ENCODE measurements around the gene CFAP300. TPM values are rescaled to one million over a fixed set of nuclear protein-coding genes. Genes with fewer than 3 reads are reported as not detected.

The CFAP300 gene
- total RNA-seq, 1 donor from 2014 or later = 5.2 TPM

DNA sequence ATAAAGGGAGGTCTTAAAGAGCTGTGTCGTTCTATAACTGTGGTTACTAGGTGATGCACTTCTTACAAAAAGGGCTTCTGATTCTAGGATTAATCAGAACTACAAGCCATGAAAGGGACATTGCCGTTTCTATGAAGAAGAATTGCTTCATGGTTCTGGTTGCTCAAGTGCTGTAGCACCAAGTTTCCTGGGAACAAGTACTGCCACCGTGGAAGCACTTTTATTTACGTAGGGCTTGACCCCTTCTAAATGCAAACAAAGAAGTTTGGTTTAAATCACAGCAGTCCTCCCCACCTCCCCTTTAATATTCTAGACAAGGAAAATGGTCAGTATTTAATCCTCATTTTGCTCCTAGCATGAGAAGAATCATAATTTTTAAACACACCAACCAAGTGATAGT, 72.8 kb downstream of the CFAP300 start:
- Histone ChIP-seq H3K4me3 (ENCODE audit: low read length in 3 of 3) (peak overlapping the region in 1 of 3 donors; percentile 42), H3K4me1 (ENCODE audit: control insufficient read depth in 3 of 3, insufficient read depth in 3 of 3, low read length in 3 of 3) (peaks cover 15 to 36% (median 34%) of the 10 kb centered on the region in 3 donors), H3K9me3 (ENCODE audit: control insufficient read depth in 3 of 3, low read length in 3 of 3) (no peaks in the 10 kb centered on the region), H3K36me3 (ENCODE audit: control insufficient read depth in 3 of 3, insufficient read depth in 3 of 3, low read length in 3 of 3) (peaks cover 0 to 2% (median 2%) of the 10 kb centered on the region in 3 donors), H3K27ac (ENCODE audit: low read depth, low read length) (no peak overlapping the region), H3K9ac (ENCODE audit: low read depth in 1 of 3, low read length in 3 of 3) (peak overlapping the region in 1 of 3 donors; percentile 10), H3K27me3 (ENCODE audit: control insufficient read depth in 3 of 3, insufficient read depth in 3 of 3, low read length in 3 of 3) (no peaks in the 10 kb centered on the region)

GRCh38 chr11:102120437-102120973, 73.3 kb downstream of the CFAP300 start:
- no peak overlapping the region for H3K4me3 ChIP-seq (ENCODE audit: low read length in 3 of 3)
- no peaks in the 10 kb centered on the region for H3K27me3 ChIP-seq (ENCODE audit: control insufficient read depth in 3 of 3, insufficient read depth in 3 of 3, low read length in 3 of 3)
- H3K36me3 ChIP-seq (ENCODE audit: control insufficient read depth in 3 of 3, insufficient read depth in 3 of 3, low read length in 3 of 3) = peaks cover 0 to 2% (median 2%) of the 10 kb centered on the region in 3 donors
- H3K9ac ChIP-seq (ENCODE audit: low read depth in 1 of 3, low read length in 3 of 3) = peak overlapping the region in 1 of 3 donors; percentile 43
- H3K27ac ChIP-seq (ENCODE audit: low read depth, low read length) = no peak overlapping the region
- H3K4me1 ChIP-seq (ENCODE audit: control insufficient read depth in 3 of 3, insufficient read depth in 3 of 3, low read length in 3 of 3) = peaks cover 11 to 34% (median 33%) of the 10 kb centered on the region in 3 donors
- H3K9me3 ChIP-seq (ENCODE audit: control insufficient read depth in 3 of 3, low read length in 3 of 3) = no peaks in the 10 kb centered on the region

GRCh38 chr11:102121329-102121728, 74.1 kb downstream of the CFAP300 start:
- H3K9me3 ChIP-seq (ENCODE audit: control insufficient read depth in 3 of 3, low read length in 3 of 3) = no peaks in the 10 kb centered on the region
- no peak overlapping the region for H3K9ac ChIP-seq (ENCODE audit: low read depth in 1 of 3, low read length in 3 of 3)
- no peaks in the 10 kb centered on the region for H3K27me3 ChIP-seq (ENCODE audit: control insufficient read depth in 3 of 3, insufficient read depth in 3 of 3, low read length in 3 of 3)
- H3K27ac ChIP-seq (ENCODE audit: low read depth, low read length) = no peak overlapping the region
- H3K4me3 ChIP-seq (ENCODE audit: low read length in 3 of 3) = no peak overlapping the region
- H3K4me1 ChIP-seq (ENCODE audit: control insufficient read depth in 3 of 3, insufficient read depth in 3 of 3, low read length in 3 of 3) = peaks cover 9 to 31% (median 25%) of the 10 kb centered on the region in 3 donors
- H3K36me3 ChIP-seq (ENCODE audit: control insufficient read depth in 3 of 3, insufficient read depth in 3 of 3, low read length in 3 of 3) = peaks cover 0 to 2% (median 0%) of the 10 kb centered on the region in 3 donors

Small RNAs within 50 kb of the gene (small RNA-seq; reads per million reads assigned to genes)
- gene RNA5SP535 = not detected

Other genes with a start within 250 kb of the CFAP300 start
- gene CEP126, start 132.4 kb upstream of the CFAP300 start, total RNA-seq = 1.6 TPM
- gene ANGPTL5, start 130.9 kb upstream of the CFAP300 start, total RNA-seq = 1.6 TPM
- 49.6 TPM for gene YAP1, start 63.0 kb downstream of the CFAP300 start, total RNA-seq

Data from skeletal muscle tissue (tissue), 5 donors.